Aorta (tissue), 5 donors: Measurements from ENCODE around the gene IFNAR1. TPM values are rescaled to one million over a fixed set of nuclear protein-coding genes. Genes with fewer than 3 reads are reported as not detected.
"Not testable (repeated sequence)": the region's sequence is repeated elsewhere in the genome, so short reads cannot be mapped to it uniquely, and the experiment has no call there.

Experiments
- ATAC-seq: fragments of 200-7000 bp; cut with Tn5 transposase; one replicate; pipeline ENCODE4 v1.9.1; 2022; ENCODE audit warnings: moderate library complexity; ENCODE audit not compliant: low FRiP score
- DNase-seq, 2 donors: peaks; one replicate each; pipeline ENCODE4 v3.0.0-alpha.2; 2020
- H3K27ac ChIP-seq, 2 donors: one replicate each; pipeline ENCODE4 v1.5.1; 2013; ENCODE audit warnings: low read length in 2 of 2, mild to moderate bottlenecking in 2 of 2, moderate library complexity in 2 of 2, control low read depth in 1 of 2, inconsistent platforms in 1 of 2, low read depth in 1 of 2
- H3K27me3 ChIP-seq, 2 donors: one replicate each; pipeline ENCODE4 v1.6.1; 2013; ENCODE audit warnings: control low read depth in 1 of 2, low read length in 1 of 2, mild to moderate bottlenecking in 1 of 2, moderate library complexity in 1 of 2; ENCODE audit not compliant: insufficient read depth in 2 of 2, control insufficient read depth in 1 of 2
- H3K36me3 ChIP-seq, 2 donors: one replicate each; pipeline ENCODE4 v1.6.1; 2013; ENCODE audit warnings: control low read depth in 1 of 2, low read length in 1 of 2, mild to moderate bottlenecking in 1 of 2; ENCODE audit not compliant: insufficient read depth in 2 of 2, control insufficient read depth in 1 of 2
- H3K4me1 ChIP-seq, 2 donors: one replicate each; pipeline ENCODE4 v1.6.1; 2013; ENCODE audit warnings: low read length in 2 of 2, control low read depth in 1 of 2, mild to moderate bottlenecking in 1 of 2, moderate library complexity in 1 of 2; ENCODE audit not compliant: insufficient read depth in 2 of 2, control insufficient read depth in 1 of 2
- H3K4me3 ChIP-seq, 2 donors: one replicate each; pipeline ENCODE4 v1.5.1; 2013; ENCODE audit warnings: low read length in 2 of 2, control low read depth in 1 of 2, mild to moderate bottlenecking in 1 of 2
- H3K9me3 ChIP-seq: one replicate; pipeline ENCODE4 v1.6.1; 2013; ENCODE audit warnings: mild to moderate bottlenecking, low read length; ENCODE audit not compliant: control insufficient read depth
- WGBS, 2 donors: extraction: QIAGEN DNeasy Blood & Tissue Kit; methylation state at CpG; one replicate each; pipeline ENCODE4 v1.1.7; 2013; 5-methylcytosine and 5-hydroxymethylcytosine counted together
- intact Hi-C, 2 donors: fragments of 100-400 bp; cut with DNase I; formaldehyde crosslinking; loops; one replicate each; pipeline versions ENCODE4 v1.14.2 to v1.15.0; 2022
- polyA plus RNA-seq, 2 donors: library from polyadenylated mRNA; stranded (reverse); fragments of 200-250 nt; gene quantifications; one replicate each; pipeline ENCODE4 v1.2.3, GENCODE V29; 2013
- total RNA-seq, 2 donors: library from RNA; stranded (reverse); fragmentation: NEBNext Ultra II Directional; extraction: Animal tissue kit (Norgen Biotek cat#: 25700); gene quantifications; one replicate each; pipeline ENCODE4 v1.2.1, GENCODE V29; 2021
- donor health status: healthy with polysubstance abuse.
- donor health status: Bipolar disorder and iron deficiency.
- donor health status: DM: no; HTN: no; CAD: no.
- donor health status: DM: no; HTN: no; CAD: no.
- donor health status: DM: yes; HTN: yes; CAD: no.

IFNAR1 gene
- total and polyA plus RNA-seq, 4 donors = 13.9 to 59.3 (median 33.4) TPM

- Histone ChIP-seq H3K36me3 (no peaks in the 10 kb centered on the region), H3K4me3 (no peak overlapping the region), H3K27me3 (no peaks in the 10 kb centered on the region), H3K27ac (no peak overlapping the region), H3K9me3 (peaks cover 9% of the 10 kb centered on the region), H3K4me1 (no peaks in the 10 kb centered on the region)
- no peak for DNase-seq
- ATAC-seq = no peak
- 91 to 94% methylated on average over 3 of the region's 3 CpGs for whole genome bisulfite sequencing, 2 donors
- intact Hi-C loops = no loop called here
Observed at GRCh38 chr21:33371366-33371765, 46.6 kb downstream of the IFNAR1 start.

- 91 to 96% methylated on average over 12 of the region's 12 CpGs for WGBS, 2 donors
- DNase-seq (no peak), ATAC-seq (no peak)
Observed at GRCh38 chr21:33372582-33372981, 47.8 kb downstream of the IFNAR1 start.

GRCh38 chr21:33373451-33373850 is 48.7 kb downstream of the IFNAR1 start:
- Histone ChIP-seq H3K4me1 (no peaks in the 10 kb centered on the region), H3K36me3 (no peaks in the 10 kb centered on the region), H3K9me3 (peaks cover 2% of the 10 kb centered on the region), H3K4me3 (no peak overlapping the region), H3K27ac (no peak overlapping the region), H3K27me3 (no peaks in the 10 kb centered on the region)
- WGBS, 2 donors = 81 to 82% methylated on average over 2 of the region's 2 CpGs
- intact Hi-C loops = no loop called here
- ATAC-seq (no peak), DNase-seq (no peak)

More at GRCh38 chr21:33372582-33372981, 47.8 kb downstream of the IFNAR1 start:
- intact Hi-C loops = no loop called here
- Histone ChIP-seq H3K9me3 (peaks cover 3% of the 10 kb centered on the region), H3K4me1 (no peaks in the 10 kb centered on the region), H3K36me3 (no peaks in the 10 kb centered on the region), H3K27me3 (no peaks in the 10 kb centered on the region), H3K4me3 (no peak overlapping the region), H3K27ac (no peak overlapping the region)

- no peaks in the 10 kb centered on the region for H3K27me3 ChIP-seq
- peaks cover 2% of the 10 kb centered on the region for H3K9me3 ChIP-seq
- 55 to 59% methylated on average over 2 of the region's 2 CpGs for WGBS, 2 donors
- H3K4me1 ChIP-seq = no peaks in the 10 kb centered on the region
- DNase-seq (no peak), ATAC-seq (no peak)
- intact Hi-C loops = no loop called here
- H3K4me3 ChIP-seq = no peak overlapping the region
- no peak overlapping the region for H3K27ac ChIP-seq
- H3K36me3 ChIP-seq = no peaks in the 10 kb centered on the region
Observed at GRCh38 chr21:33374080-33374449, 49.3 kb downstream of the IFNAR1 start.

- no peaks in the 10 kb centered on the region for H3K36me3 ChIP-seq
- H3K4me3 ChIP-seq = no peak overlapping the region
- DNase-seq (no peak), ATAC-seq (peak; percentile 57)
- H3K27ac ChIP-seq = no peak overlapping the region
- no peaks in the 10 kb centered on the region for H3K4me1 ChIP-seq
- H3K9me3 ChIP-seq = peaks cover under 1% of the 10 kb centered on the region
- 28 to 31% methylated on average over 4 of the region's 4 CpGs for WGBS, 2 donors
- intact Hi-C loops = no loop called here
- H3K27me3 ChIP-seq = no peaks in the 10 kb centered on the region
Observed at GRCh38 chr21:33374450-33375096, 49.8 kb downstream of the IFNAR1 start.

GRCh38 chr21:33375101-33375644 is 50.4 kb downstream of the IFNAR1 start:
- Histone ChIP-seq H3K27me3 (no peaks in the 10 kb centered on the region), H3K9me3 (no peaks in the 10 kb centered on the region), H3K27ac (no peak overlapping the region), H3K4me3 (no peak overlapping the region), H3K4me1 (no peaks in the 10 kb centered on the region), H3K36me3 (no peaks in the 10 kb centered on the region)
- ATAC-seq (no peak), DNase-seq (no peak)
- WGBS, 2 donors = 74 to 78% methylated on average over 5 of the region's 5 CpGs
- intact Hi-C loops = no loop called here

DNA sequence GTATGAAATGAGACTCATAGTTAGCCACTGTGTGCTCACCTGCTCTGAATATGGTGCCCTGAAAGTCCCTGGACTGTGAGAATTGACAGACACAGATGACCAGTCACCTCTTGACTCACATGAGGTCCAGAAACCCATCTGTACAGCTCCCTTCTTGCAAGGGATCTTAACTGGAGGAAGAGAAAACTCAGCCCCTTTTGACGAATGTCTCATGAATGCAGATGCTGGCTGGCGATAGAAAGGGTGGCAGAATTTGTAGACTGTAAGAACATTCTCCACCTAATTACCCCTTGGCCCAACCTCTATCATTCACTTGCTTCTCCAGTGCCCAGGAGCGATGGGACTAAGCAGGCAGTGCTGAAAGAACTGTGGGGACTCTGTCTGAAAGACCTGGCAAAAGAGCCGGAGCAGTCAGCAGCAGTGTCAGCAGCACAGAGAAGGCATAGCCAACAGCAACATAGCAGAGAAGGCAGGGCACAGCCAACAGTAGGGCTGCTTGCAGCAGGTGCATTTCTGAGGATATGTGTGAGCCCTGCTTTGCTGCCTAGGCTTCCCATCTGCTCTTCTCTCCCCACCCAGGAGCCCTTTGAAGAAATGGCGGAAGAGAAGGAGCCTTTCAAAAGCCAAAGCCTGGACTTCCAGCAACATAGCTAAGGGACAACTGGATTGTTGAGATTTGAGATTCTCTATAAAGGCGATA is 52.6 kb downstream of the IFNAR1 start:
- Histone ChIP-seq H3K27ac (no peak overlapping the region), H3K27me3 (no peaks in the 10 kb centered on the region), H3K9me3 (no peaks in the 10 kb centered on the region), H3K4me3 (no peak overlapping the region), H3K36me3 (no peaks in the 10 kb centered on the region), H3K4me1 (no peaks in the 10 kb centered on the region)
- DNase-seq = no peak
- intact Hi-C loops = no loop called here
- WGBS, 2 donors = 20 to 25% methylated on average over 6 of the region's 6 CpGs
- ATAC-seq = no peak

GRCh38 chr21:33378081-33378480 is 53.3 kb downstream of the IFNAR1 start:
- H3K9me3 ChIP-seq = no peaks in the 10 kb centered on the region
- no peak for ATAC-seq
- no peak overlapping the region for H3K27ac ChIP-seq
- WGBS, 2 donors = 88 to 89% methylated on average over 9 of the region's 9 CpGs
- no peaks in the 10 kb centered on the region for H3K4me1 ChIP-seq
- no peaks in the 10 kb centered on the region for H3K27me3 ChIP-seq
- intact Hi-C loops = no loop called here
- no peak overlapping the region for H3K4me3 ChIP-seq
- H3K36me3 ChIP-seq = no peaks in the 10 kb centered on the region
- DNase-seq = no peak

- not testable (repeated sequence) for H3K4me1 ChIP-seq, H3K36me3 ChIP-seq, H3K27me3 ChIP-seq, H3K9me3 ChIP-seq, H3K4me3 ChIP-seq, DNase-seq
- ATAC-seq = peak; percentile 48
- 25 to 27% methylated on average over 1 of the region's 1 CpG for WGBS, 2 donors
- intact Hi-C loops = loop anchor here (5.0 to 10.0 kb wide), 2 partner anchors 55 to 178 kb away; partner anchors contain the start of gene IFNAR1 (in 1 of the 2)
- peak overlapping the region; percentile 47 to 85 for H3K27ac ChIP-seq
Observed at GRCh38 chr21:33379934-33380333, 55.2 kb downstream of the IFNAR1 start.
